CD8-positive, alpha-beta memory T cell (primary cell): ENCODE results near the gene RAB40B. TPM values are rescaled to one million over a fixed set of nuclear protein-coding genes. Genes with fewer than 3 reads are reported as not detected.

ENCODE experiments used
- CTCF ChIA-PET: fragments of 350-600 bp; sonication (Branson Sonifier 250); formaldehyde crosslinking; loops from one replicate; lab custom pipeline; 2021; ENCODE audit warnings: antibody characterized with exemption; lab: Charles Lee
- POLR2A ChIA-PET: fragments of 350-600 bp; sonication (Branson Sonifier 250); formaldehyde crosslinking; loops from one replicate; lab custom pipeline; 2021; ENCODE audit warnings: antibody characterized with exemption; lab: Charles Lee
- DNase-seq, 5 donors: peaks; one replicate each; pipeline versions ENCODE4 v3.0.0 to v3.0.0-alpha.2; 2020 to 2022; ENCODE audit warnings: mixed read lengths in 1 of 5
- H3K27ac ChIP-seq: one replicate; pipeline ENCODE4 v1.7.0; 2013; ENCODE audit warnings: low read depth, mild to moderate bottlenecking, low read length, moderate library complexity
- H3K27me3 ChIP-seq: 2 replicates; pipeline ENCODE4 v1.7.0; 2013; ENCODE audit warnings: low read length, mild to moderate bottlenecking; ENCODE audit not compliant: insufficient read depth, poor library complexity, severe bottlenecking
- H3K36me3 ChIP-seq: 2 replicates; pipeline ENCODE4 v1.7.0; 2013; ENCODE audit warnings: mild to moderate bottlenecking, low read length, moderate library complexity; ENCODE audit not compliant: insufficient read depth
- H3K4me1 ChIP-seq: 2 replicates; pipeline ENCODE4 v1.7.0; 2013; ENCODE audit warnings: mild to moderate bottlenecking, low read length, moderate library complexity; ENCODE audit not compliant: insufficient read depth
- H3K4me3 ChIP-seq: 2 replicates; pipeline ENCODE4 v1.7.0; 2013; ENCODE audit warnings: mild to moderate bottlenecking, low read length
- H3K9me3 ChIP-seq: 2 replicates; pipeline ENCODE4 v1.7.0; 2013; ENCODE audit warnings: mild to moderate bottlenecking, low read length
- H3K27ac Mint-ChIP-seq, 8 donors: one replicate each; pipeline ENCODE4 v1.8.0; 2020 to 2021; ENCODE audit warnings: mixed read lengths in 8 of 8, mild to moderate bottlenecking in 6 of 8, inconsistent platforms in 3 of 8, moderate library complexity in 3 of 8
- H3K27me3 Mint-ChIP-seq, 2 donors: one replicate each; pipeline ENCODE4 v1.8.0; 2020 to 2021; ENCODE audit warnings: mixed read lengths in 2 of 2, mild to moderate bottlenecking in 1 of 2, moderate library complexity in 1 of 2
- H3K36me3 Mint-ChIP-seq, 3 donors: one replicate each; pipeline ENCODE4 v1.8.0; 2020 to 2021; ENCODE audit warnings: mixed read lengths in 3 of 3, inconsistent platforms in 1 of 3, mild to moderate bottlenecking in 1 of 3
- H3K4me1 Mint-ChIP-seq, 3 donors: one replicate each; pipeline ENCODE4 v1.8.0; 2020 to 2021; ENCODE audit warnings: mixed read lengths in 3 of 3, inconsistent platforms in 1 of 3, mild to moderate bottlenecking in 1 of 3
- H3K4me3 Mint-ChIP-seq, 7 donors: one replicate each; pipeline ENCODE4 v1.8.0; 2020 to 2021; ENCODE audit warnings: mixed read lengths in 7 of 7, mild to moderate bottlenecking in 6 of 7, moderate library complexity in 4 of 7, inconsistent platforms in 2 of 7
- H3K9me3 Mint-ChIP-seq, 5 donors: one replicate each; pipeline ENCODE4 v1.8.0; 2020 to 2022; ENCODE audit warnings: mixed read lengths in 5 of 5, mild to moderate bottlenecking in 3 of 5, moderate library complexity in 2 of 5, inconsistent platforms in 1 of 5
- polyA plus RNA-seq: library from polyadenylated mRNA; unstranded; fragments of 300-500 nt; fragmentation: Illumina TruSeq; gene quantifications from one replicate; pipeline ENCODE4 v1.2.3, GENCODE V29; 2021
- total RNA-seq, 2 experiments: library from RNA; stranded (reverse); gene quantifications; one replicate each; pipeline ENCODE4 v1.2.3, GENCODE V29; 2021

The RAB40B gene
- total and polyA plus RNA-seq, 3 experiments from 2014 or later: 3.2 to 4.3 (median 4.0) TPM

GRCh38 chr17:82722341-82723013, 24.0 kb upstream of the RAB40B start:
- H3K4me1 Mint-ChIP-seq: peaks cover 13 to 14% (median 13%) of the 10 kb centered on the region in 3 donors
- H3K27me3 Mint-ChIP-seq: no peaks in the 10 kb centered on the region
- CTCF ChIA-PET: no interaction called here

DNA sequence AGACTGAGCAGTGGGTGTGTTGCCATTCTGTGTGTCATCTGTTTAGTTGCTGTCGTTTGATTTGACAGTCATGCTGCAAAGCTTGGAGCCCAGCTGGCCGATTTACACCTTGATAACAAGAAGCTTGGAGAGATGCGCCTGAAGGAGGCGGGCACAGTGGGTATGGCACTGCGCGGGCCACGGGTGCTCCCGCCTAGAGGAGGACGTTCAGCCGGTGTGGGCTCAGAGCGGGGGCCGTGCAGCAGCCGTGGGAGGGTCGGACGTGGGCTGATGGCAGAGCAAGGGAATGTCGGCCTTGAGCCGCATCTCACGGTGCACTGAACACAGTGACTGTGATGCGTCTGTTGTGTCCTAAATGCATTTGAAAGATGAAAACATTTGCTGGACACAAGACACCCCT, 21.7 kb upstream of the RAB40B start:
- Mint-ChIP-seq H3K27ac (no peak overlapping the region), H3K4me1 (peaks cover 23 to 28% (median 23%) of the 10 kb centered on the region in 3 donors), H3K9me3 (no peaks in the 10 kb centered on the region), H3K4me3 (no peak overlapping the region), H3K36me3 (peaks cover 3 to 55% (median 12%) of the 10 kb centered on the region in 3 donors), H3K27me3 (no peaks in the 10 kb centered on the region)
- CTCF ChIA-PET: no interaction called here
- peaks cover 21% of the 10 kb centered on the region for H3K4me1 ChIP-seq
- no peak for DNase-seq
- no peak overlapping the region for H3K27ac ChIP-seq
- H3K36me3 ChIP-seq: peaks cover 15% of the 10 kb centered on the region
- H3K9me3 ChIP-seq: no peaks in the 10 kb centered on the region
- no peaks in the 10 kb centered on the region for H3K27me3 ChIP-seq
- H3K4me3 ChIP-seq: no peak overlapping the region
- POLR2A ChIA-PET: no interaction called here

More at GRCh38 chr17:82722341-82723013, 24.0 kb upstream of the RAB40B start:
- Histone ChIP-seq H3K4me1 (peaks cover 9% of the 10 kb centered on the region), H3K9me3 (no peaks in the 10 kb centered on the region), H3K27me3 (no peaks in the 10 kb centered on the region), H3K27ac (no peak overlapping the region), H3K4me3 (no peak overlapping the region), H3K36me3 (peaks cover 20% of the 10 kb centered on the region)
- H3K36me3 Mint-ChIP-seq: peaks cover 3 to 68% (median 16%) of the 10 kb centered on the region in 3 donors
- DNase-seq: no peak
- no peak overlapping the region for H3K4me3 Mint-ChIP-seq
- POLR2A ChIA-PET: interaction anchor here (0.6 kb wide), 1 partner anchor 36 kb away, joined by 3 read pairs; no protein-coding TSS in a partner anchor
- no peaks in the 10 kb centered on the region for H3K9me3 Mint-ChIP-seq
- no peak overlapping the region for H3K27ac Mint-ChIP-seq

DNA sequence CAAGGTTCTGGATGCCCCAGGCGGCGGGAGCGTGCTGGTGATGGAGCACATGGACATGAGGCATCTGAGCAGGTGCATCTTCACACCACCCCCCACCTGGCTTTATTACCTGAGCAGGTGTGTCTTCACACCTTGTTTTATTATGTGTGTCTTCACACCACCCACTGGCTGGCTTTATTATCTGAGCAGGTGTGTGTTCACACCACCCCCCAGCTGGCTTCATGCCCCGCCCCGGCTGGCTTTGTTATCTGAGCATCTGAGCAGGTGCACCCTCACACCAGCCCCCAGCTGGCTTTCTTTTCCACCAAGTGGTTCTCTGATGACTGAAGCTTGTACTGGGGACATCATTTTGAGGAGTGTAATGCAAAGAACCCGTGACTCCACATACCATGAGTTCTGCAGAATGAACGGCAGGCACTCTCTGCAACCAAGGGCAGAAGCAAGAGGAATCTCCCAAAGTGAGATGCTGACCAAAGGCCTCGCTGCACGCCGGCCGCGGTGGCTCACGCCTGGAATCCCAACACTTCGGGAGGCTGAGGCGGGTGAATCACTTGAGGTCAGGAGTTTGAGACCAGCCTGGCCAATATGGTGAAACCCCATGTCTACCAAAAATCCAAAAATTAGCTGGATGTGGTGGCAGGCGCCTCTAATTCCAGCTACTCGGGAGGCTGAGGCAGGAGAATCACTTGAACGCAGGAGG, 20.6 kb upstream of the RAB40B start:
- peaks cover 3 to 54% (median 12%) of the 10 kb centered on the region in 3 donors for H3K36me3 Mint-ChIP-seq
- Histone ChIP-seq H3K9me3 (no peaks in the 10 kb centered on the region), H3K4me3 (no peak overlapping the region), H3K4me1 (peaks cover 21% of the 10 kb centered on the region), H3K36me3 (peaks cover 15% of the 10 kb centered on the region), H3K27ac (no peak overlapping the region), H3K27me3 (no peaks in the 10 kb centered on the region)
- ChIA-PET CTCF (no interaction called here), POLR2A (no interaction called here)
- no peak for DNase-seq
- peaks cover 23 to 28% (median 23%) of the 10 kb centered on the region in 3 donors for H3K4me1 Mint-ChIP-seq
- H3K4me3 Mint-ChIP-seq: peak overlapping the region in 2 of 7 donors; percentile 73 to 96
- H3K27ac Mint-ChIP-seq: peak overlapping the region in 2 of 8 donors; percentile 52 to 86
- H3K9me3 Mint-ChIP-seq: no peaks in the 10 kb centered on the region
- no peaks in the 10 kb centered on the region for H3K27me3 Mint-ChIP-seq

- ChIA-PET POLR2A (interaction anchor here (0.6 to 1.0 kb wide), 3 partner anchors 18 to 1033 kb away, joined by 4 to 6 read pairs (median 4); partner anchors contain the start of genes ARL16, FN3K and RAB40B), CTCF (no interaction called here)
- peak within 1 kb of the TSS; percentile 86 to 96 (median 93) for H3K27ac Mint-ChIP-seq
- H3K4me3 ChIP-seq: peak within 1 kb of the TSS; percentile 74
- peaks cover 21% of the 10 kb centered on the region for H3K4me1 ChIP-seq
- no peaks in the 10 kb centered on the region for H3K9me3 Mint-ChIP-seq
- DNase-seq: peak; percentile 82 to 96 (median 87)
- H3K27ac ChIP-seq: peak within 1 kb of the TSS; percentile 64
- peaks cover 0 to 36% (median 2%) of the 10 kb centered on the region in 3 donors for H3K36me3 Mint-ChIP-seq
- H3K4me3 Mint-ChIP-seq: peak within 1 kb of the TSS; percentile 91 to 98 (median 96)
- H3K27me3 Mint-ChIP-seq: no peaks in the 10 kb centered on the region
- peaks cover 21 to 28% (median 23%) of the 10 kb centered on the region in 3 donors for H3K4me1 Mint-ChIP-seq
- no peaks in the 10 kb centered on the region for H3K27me3 ChIP-seq
- H3K9me3 ChIP-seq: no peaks in the 10 kb centered on the region
- peaks cover 9% of the 10 kb centered on the region for H3K36me3 ChIP-seq
Measured at GRCh38 chr17:82716203-82717010, 17.9 kb upstream of the RAB40B start, which contains the start of gene FN3KRP. Gene FN3KRP (plus strand): TSS chr17:82716706. CDS start chr17:82716756, 50 bp downstream.

DNA sequence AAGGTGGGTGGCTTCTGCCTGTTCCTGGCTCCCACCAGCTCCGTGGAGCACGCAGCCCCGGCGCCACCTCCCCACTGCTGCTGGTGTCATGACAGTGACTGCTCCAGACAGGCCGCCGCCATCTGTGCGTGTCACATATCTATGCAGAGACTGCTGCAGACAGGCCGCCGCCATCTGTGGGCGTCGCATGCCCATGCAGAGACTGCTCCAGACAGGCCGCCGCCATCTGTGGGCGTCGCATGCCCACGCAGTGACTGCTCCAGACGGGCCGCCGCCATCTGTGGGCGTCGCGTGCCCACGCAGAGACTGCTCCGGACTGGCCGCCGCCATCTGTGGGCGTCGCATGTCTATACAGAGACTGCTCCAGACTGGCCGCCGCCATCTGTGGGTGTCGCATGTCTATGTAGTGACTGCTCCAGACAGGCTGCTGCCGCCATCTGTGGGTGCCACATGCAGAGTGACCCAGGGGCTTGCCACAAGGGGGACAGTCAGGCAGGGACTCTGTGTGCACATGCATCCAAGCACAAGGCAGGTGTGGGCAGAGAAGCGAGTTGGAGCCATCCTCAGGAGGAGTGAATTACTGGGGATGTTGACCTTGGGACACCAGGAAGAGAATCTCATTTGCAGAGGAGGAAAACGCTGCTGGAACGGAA, 14.7 kb upstream of the RAB40B start:
- DNase-seq: no peak
- Histone ChIP-seq H3K36me3 (no peaks in the 10 kb centered on the region), H3K27ac (no peak overlapping the region), H3K27me3 (no peaks in the 10 kb centered on the region), H3K4me3 (no peak overlapping the region), H3K9me3 (no peaks in the 10 kb centered on the region), H3K4me1 (peaks cover 18% of the 10 kb centered on the region)
- Mint-ChIP-seq H3K27ac (no peak overlapping the region), H3K27me3 (peaks cover 0 to 2% of the 10 kb centered on the region in 2 donors), H3K9me3 (no peaks in the 10 kb centered on the region), H3K4me1 (peaks cover 17 to 22% (median 17%) of the 10 kb centered on the region in 3 donors), H3K4me3 (peak overlapping the region in 4 of 7 donors; percentile 13 to 61 (median 32)), H3K36me3 (peaks cover 0 to 10% (median 2%) of the 10 kb centered on the region in 3 donors)
- ChIA-PET POLR2A (no interaction called here), CTCF (interaction anchor here (1.5 kb wide), 1 partner anchor 62 kb away, joined by 4 read pairs; no protein-coding TSS in a partner anchor)

DNA sequence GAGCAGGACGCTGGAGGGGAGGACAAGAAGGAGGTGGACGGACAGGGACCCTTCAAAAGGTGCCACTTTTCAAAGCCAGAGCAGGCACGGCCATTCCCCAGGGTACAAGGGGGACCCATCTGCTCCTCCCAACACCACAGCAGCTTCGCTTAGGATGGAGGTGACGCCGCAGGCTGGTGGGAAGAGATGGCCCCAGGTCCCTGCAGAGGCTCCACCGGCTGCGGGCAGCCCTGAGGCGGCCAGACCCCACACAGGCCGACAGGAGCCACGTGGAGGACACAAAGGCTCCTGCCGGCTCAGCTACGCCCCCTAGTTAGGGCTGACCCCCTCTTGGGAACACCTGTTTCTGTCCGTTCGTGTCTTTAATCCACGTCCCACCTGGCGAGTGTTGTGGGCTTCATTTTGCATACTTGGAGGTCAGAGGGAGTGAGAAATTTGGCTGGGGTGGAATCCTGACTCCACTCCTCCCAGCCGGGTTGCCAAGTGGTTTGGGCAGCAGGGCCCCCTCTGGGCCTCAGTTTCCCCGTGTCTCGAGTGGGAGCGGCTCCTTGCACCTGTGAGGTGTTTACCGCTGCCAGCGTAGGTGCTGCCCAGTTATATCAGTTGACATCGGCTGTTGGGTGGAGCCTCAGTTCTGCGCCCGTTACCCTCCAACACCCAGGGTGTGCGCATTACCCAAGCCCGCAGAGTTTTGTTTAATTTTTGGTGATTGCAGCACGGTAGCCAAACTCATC, 12.2 kb upstream of the RAB40B start:
- peaks cover 2% of the 10 kb centered on the region for H3K4me1 ChIP-seq
- CTCF ChIA-PET: interaction anchor here (1.6 kb wide), 1 partner anchor 13 kb away, joined by 4 read pairs; no protein-coding TSS in a partner anchor
- no peaks in the 10 kb centered on the region for H3K36me3 ChIP-seq
- POLR2A ChIA-PET: no interaction called here
- no peaks in the 10 kb centered on the region for H3K9me3 Mint-ChIP-seq
- H3K4me1 Mint-ChIP-seq: peaks cover under 1 to 1% (median 1%) of the 10 kb centered on the region in 3 donors
- H3K36me3 Mint-ChIP-seq: no peaks in the 10 kb centered on the region
- H3K9me3 ChIP-seq: no peaks in the 10 kb centered on the region
- H3K27me3 Mint-ChIP-seq: peaks cover 0 to 2% of the 10 kb centered on the region in 2 donors
- no peak overlapping the region for H3K4me3 ChIP-seq
- no peak overlapping the region for H3K27ac ChIP-seq
- no peaks in the 10 kb centered on the region for H3K27me3 ChIP-seq
- H3K27ac Mint-ChIP-seq: no peak overlapping the region
- H3K4me3 Mint-ChIP-seq: no peak overlapping the region
- DNase-seq: no peak
